ENCODE results near the gene GP1BB.

DNA sequence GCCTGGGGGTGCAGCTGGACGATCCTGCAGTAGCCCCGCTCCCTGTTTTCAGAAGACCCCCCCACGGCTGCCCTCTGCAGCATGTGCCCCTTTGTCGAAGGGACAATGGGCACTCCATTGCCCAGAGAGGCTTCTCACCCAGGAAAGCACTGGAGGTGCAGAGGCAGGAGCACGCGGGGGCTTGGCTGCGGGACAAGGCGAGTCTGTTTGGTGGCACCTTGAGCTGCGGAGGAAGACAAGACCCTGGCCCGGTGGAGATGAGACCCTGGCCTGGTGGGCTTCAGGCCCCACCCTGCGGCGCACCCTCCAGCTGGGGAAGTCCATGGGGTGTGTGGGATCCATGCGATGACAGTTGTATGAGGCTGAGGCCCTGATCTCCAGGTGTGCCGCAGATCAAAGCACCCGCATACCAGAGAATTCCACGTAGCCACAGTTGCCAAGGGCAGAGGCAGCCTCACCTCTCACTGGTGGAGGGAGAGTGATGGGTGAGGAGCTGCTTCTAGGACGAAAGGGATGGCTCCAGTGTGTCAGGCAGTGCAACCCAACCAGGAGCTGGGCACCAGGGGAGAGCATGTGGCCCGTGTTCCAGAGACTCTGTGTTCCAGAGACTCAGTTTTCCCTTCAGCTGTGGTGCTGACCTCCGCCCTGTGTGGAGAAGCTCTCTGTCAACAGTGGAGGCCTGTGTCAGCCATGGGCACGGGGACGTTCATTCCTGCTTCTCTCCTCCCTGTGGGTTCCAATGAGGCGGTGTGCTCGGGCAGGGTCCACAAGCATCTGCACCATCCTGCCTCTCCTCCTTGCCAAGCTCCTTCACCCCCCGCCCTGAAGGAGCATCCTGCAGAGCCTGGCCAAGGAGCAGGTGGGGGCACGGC lies 47.2 kb downstream of the GP1BB start:
- TF ChIP-seq POLR2A (IDR thresholded peaks at IDR 0.05) = no peak
- TF ChIP-seq, protein P1, sequence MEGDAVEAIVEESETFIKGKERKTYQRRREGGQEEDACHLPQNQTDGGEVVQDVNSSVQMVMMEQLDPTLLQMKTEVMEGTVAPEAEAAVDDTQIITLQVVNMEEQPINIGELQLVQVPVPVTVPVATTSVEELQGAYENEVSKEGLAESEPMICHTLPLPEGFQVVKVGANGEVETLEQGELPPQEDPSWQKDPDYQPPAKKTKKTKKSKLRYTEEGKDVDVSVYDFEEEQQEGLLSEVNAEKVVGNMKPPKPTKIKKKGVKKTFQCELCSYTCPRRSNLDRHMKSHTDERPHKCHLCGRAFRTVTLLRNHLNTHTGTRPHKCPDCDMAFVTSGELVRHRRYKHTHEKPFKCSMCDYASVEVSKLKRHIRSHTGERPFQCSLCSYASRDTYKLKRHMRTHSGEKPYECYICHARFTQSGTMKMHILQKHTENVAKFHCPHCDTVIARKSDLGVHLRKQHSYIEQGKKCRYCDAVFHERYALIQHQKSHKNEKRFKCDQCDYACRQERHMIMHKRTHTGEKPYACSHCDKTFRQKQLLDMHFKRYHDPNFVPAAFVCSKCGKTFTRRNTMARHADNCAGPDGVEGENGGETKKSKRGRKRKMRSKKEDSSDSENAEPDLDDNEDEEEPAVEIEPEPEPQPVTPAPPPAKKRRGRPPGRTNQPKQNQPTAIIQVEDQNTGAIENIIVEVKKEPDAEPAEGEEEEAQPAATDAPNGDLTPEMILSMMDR (IDR thresholded peaks at IDR 0.05 in 4 of 5, conservative IDR thresholded peaks at IDR 0.05 in 1 of 5) = no peak
